ENCODE measurements around the gene PVALEF.
"Not testable (repeated sequence)": the region's sequence is repeated elsewhere in the genome, so short reads cannot be mapped to it uniquely, and the experiment has no call there.

Gene PVALEF

DNA sequence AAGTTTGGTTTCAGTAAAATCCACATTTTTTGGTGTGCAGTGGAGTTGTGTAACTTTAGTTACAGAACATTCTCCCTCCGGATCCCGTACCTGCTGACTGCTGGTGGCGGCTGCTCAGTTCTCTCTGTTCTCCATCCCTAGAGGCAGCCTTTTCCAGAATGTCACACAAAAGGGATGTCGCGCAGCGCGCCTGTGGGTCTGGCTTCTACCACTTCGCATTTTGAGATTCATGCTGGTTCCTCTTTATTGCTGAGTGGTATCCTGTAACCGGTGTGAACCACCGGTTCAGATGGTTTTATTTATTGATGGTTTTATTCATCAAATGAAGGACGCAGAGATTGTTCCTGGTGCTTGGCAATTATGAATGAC lies 58.4 kb downstream of the PVALEF start:
- DNase-seq: no peak

GRCh38 chr17:81227630-81228029 lies 62.3 kb downstream of the PVALEF start:
- DNase-seq: not testable (repeated sequence)

DNA sequence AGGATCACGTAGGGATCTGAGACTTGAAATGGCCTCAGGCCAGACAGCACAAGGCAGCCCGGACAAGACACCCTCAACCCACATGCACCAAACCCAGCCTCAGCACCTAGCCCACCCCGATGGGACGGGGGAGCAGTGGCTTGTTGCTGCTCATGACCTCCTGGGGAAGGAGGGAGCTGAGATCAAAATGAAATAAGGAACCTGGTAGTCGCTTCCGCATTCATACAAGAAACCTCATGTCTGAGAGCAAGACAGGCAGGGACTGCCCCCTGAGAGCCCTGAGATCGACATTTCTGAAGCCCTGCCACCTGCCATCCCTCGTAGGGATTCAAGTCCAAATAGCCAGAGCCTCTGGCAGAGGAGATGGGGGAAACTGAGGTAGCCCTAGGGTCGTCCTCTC lies 63.1 kb downstream of the PVALEF start:
- DNase-seq: no peak

DNA sequence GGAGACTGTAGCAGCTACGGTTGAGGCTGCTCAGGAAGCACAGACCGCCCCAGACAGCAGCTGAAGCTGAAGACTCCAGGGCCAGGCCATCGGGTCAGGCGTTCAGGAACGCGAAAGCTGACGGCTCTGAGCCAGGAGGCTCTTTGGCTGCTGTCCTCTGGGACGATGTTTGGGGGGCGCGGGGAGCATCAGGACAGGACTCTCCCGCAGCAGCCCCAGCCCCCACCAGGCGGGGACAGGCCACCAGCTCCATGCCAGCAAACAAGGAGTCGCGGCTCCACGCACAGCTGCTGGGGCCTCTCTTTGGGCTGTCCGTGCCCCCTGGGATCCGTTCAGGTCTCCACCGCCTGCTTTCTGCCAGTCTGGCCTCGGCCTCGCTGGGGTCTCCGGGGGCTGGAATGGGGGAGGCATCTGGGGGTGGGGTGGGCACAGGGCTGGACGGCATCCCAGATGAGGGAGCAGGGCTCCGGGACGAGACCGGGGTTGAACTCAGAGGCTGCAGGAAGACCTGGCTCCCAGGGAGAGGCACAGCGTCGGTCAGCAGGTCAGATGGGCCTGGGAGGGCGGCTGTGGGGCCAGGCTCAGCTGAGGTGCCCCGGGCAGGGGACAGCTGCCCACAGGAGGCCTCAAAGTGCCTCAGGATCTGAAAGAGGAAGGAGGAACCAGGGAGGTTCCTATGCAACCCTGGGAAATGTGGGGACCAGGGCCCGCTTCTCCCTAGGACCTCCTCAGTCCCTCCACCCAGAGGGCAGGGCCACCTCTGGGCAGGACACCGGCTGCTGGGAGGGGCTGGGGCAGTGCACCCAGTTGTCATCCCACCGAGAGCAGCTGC lies 63.7 kb downstream of the PVALEF start:
- DNase-seq: no peak

- DNase-seq: no peak
Observed at GRCh38 chr17:81229666-81229920, 64.3 kb downstream of the PVALEF start.

DNA sequence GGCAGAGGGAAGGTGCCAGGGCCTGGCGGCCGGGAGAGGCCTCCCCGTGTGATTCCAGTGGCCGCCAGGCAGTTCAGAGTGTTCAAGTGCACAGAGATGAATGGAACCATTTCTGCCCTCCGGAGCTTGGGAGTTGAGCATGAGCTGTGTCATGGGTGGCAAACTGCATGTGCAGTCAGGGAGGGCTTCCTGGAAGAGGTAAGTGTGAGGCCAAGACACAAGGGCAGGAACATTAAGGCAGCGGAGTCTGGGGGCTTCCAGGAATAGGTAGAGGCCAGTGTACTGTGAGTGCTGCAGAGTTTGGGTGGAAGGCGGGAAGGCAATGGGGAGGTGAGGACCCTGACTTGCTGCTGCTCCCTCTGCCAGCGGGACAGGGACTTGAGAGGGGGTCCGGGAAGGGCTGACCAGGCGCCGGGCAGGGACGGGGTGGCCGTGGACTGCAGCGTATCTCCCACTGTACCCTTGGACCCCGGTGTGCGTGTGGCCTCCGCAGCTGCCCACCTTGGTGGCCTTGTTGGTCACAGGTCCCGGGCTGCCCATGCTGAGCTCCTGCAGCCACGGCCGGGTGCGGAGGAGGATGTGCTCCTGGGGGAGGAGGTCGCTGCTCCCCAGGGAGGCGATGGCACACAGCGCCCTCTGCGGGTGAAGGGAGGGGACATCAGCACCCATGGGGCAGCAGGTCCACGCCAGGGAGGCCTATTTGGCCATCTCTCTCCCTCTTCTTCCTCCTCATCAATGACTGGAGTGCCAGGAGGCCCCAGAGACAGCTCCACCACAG lies 64.9 kb downstream of the PVALEF start:
- no peak for DNase-seq

DNA sequence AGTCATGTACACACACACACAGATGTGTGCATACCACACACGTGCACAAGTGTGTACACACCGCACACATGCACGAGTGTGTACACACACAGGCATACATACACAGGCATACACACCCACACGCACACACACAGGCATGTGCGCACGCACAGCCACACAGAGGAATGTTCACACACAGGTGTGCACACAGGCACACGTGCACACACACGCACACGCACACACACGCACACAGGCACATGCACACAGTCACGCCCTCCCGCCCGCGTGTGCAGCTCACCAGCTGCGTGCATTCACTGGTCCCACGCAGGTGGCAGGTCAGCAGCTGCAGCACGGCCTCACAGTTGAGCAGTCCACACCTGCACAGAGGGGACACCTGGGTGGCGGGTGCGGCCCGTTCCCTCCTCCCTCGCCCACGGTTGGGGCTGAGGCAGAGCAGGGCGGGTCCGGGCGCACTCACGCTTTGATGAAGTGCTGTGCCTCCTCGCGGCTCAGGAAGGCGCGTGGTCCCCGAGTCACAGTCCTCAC lies 65.9 kb downstream of the PVALEF start:
- DNase-seq: no peak

- DNase-seq: no peak
Observed at GRCh38 chr17:81231766-81232581, 66.7 kb downstream of the PVALEF start.

Data from activated CD4-positive, alpha-beta T cell treated with anti-CD3 and anti-CD28 coated beads for 48 hours (primary cell).